Right atrium auricular region (tissue), 2 donors: ENCODE results near the gene RAMACL. TPM values are rescaled to one million over a fixed set of nuclear protein-coding genes. Genes with fewer than 3 reads are reported as not detected.
A peak's percentile ranks its signal among the peaks of the same experiment; 100 is the strongest.

ENCODE experiments used
- DNase-seq: peaks from one replicate; pipeline ENCODE4 v3.0.0-alpha.2; 2019; ENCODE audit warnings: low spot score
- H3K27ac ChIP-seq, 2 donors: fragments of 200-600 bp; sonication (generic); 1 replicate in 1 of 2; 2 replicates in 1 of 2; pipeline ENCODE4 v1.5.1; 2016 to 2019
- H3K27me3 ChIP-seq, 2 donors: fragments of 200-600 bp; sonication (generic); one replicate each; pipeline versions ENCODE4 v1.5.1 to v1.6.0; 2017 to 2019
- H3K36me3 ChIP-seq: fragments of 200-600 bp; sonication (generic); one replicate; pipeline ENCODE4 v1.5.1; 2016
- H3K4me1 ChIP-seq, 2 donors: fragments of 200-600 bp; sonication (generic); one replicate each; pipeline versions ENCODE4 v1.5.1 to v1.6.0; 2017 to 2019
- H3K4me3 ChIP-seq, 2 donors: fragments of 200-600 bp; sonication (generic); 1 replicate in 1 of 2; 2 replicates in 1 of 2; pipeline ENCODE4 v1.5.1; 2017 to 2019; ENCODE audit warnings: mild to moderate bottlenecking in 1 of 2, moderate library complexity in 1 of 2
- H3K9me3 ChIP-seq, 2 donors: fragments of 200-600 bp; sonication (generic); one replicate each; pipeline ENCODE4 v1.5.1; 2019
- total RNA-seq, 2 donors: library from RNA; depleted of rRNA; stranded (reverse); fragments of >200 nt; gene quantifications; one replicate each; pipeline ENCODE4 v1.1.0, GENCODE V29; 2016
- TF ChIP-seq, protein P1 (sequence below), 2 donors: fragments of 200-600 bp; sonication (generic); IDR thresholded peaks; one replicate each; pipeline ENCODE4 v1.5.1; 2019; ENCODE audit warnings: antibody characterized with exemption in 2 of 2

Gene RAMACL
- total RNA-seq, 2 donors from 2014 or later: 0.20 to 0.52 TPM

GRCh38 chr6:166579237-166579850, 7.1 kb downstream of the RAMACL start:
- H3K27me3 ChIP-seq: no peaks in the 10 kb centered on the region

GRCh38 chr6:166578536-166579236, 7.8 kb downstream of the RAMACL start:
- Histone ChIP-seq H3K9me3 (no peaks in the 10 kb centered on the region), H3K27ac (no peak overlapping the region), H3K4me1 (peaks cover 0 to 14% of the 10 kb centered on the region in 2 donors), H3K27me3 (no peaks in the 10 kb centered on the region), H3K4me3 (no peak overlapping the region), H3K36me3 (no peaks in the 10 kb centered on the region)
- DNase-seq: no peak
- TF ChIP-seq, protein P1, sequence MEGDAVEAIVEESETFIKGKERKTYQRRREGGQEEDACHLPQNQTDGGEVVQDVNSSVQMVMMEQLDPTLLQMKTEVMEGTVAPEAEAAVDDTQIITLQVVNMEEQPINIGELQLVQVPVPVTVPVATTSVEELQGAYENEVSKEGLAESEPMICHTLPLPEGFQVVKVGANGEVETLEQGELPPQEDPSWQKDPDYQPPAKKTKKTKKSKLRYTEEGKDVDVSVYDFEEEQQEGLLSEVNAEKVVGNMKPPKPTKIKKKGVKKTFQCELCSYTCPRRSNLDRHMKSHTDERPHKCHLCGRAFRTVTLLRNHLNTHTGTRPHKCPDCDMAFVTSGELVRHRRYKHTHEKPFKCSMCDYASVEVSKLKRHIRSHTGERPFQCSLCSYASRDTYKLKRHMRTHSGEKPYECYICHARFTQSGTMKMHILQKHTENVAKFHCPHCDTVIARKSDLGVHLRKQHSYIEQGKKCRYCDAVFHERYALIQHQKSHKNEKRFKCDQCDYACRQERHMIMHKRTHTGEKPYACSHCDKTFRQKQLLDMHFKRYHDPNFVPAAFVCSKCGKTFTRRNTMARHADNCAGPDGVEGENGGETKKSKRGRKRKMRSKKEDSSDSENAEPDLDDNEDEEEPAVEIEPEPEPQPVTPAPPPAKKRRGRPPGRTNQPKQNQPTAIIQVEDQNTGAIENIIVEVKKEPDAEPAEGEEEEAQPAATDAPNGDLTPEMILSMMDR (IDR thresholded peaks at IDR 0.05): no peak

More at GRCh38 chr6:166579237-166579850, 7.1 kb downstream of the RAMACL start:
- H3K4me1 ChIP-seq: peaks cover 0 to 21% of the 10 kb centered on the region in 2 donors
- no peaks in the 10 kb centered on the region for H3K9me3 ChIP-seq
- H3K27ac ChIP-seq: no peak overlapping the region
- TF ChIP-seq, protein P1 (IDR thresholded peaks at IDR 0.05): no peak
- DNase-seq: no peak
- H3K4me3 ChIP-seq: no peak overlapping the region
- no peaks in the 10 kb centered on the region for H3K36me3 ChIP-seq

GRCh38 chr6:166575205-166575604, 11.3 kb downstream of the RAMACL start:
- no peaks in the 10 kb centered on the region for H3K36me3 ChIP-seq
- H3K27me3 ChIP-seq: no peaks in the 10 kb centered on the region
- H3K9me3 ChIP-seq: no peaks in the 10 kb centered on the region
- TF ChIP-seq, protein P1 (IDR thresholded peaks at IDR 0.05): no peak
- peak overlapping the region; percentile 61 to 80 for H3K27ac ChIP-seq
- DNase-seq: no peak
- peaks cover 0 to 14% of the 10 kb centered on the region in 2 donors for H3K4me1 ChIP-seq
- no peak overlapping the region for H3K4me3 ChIP-seq

DNA sequence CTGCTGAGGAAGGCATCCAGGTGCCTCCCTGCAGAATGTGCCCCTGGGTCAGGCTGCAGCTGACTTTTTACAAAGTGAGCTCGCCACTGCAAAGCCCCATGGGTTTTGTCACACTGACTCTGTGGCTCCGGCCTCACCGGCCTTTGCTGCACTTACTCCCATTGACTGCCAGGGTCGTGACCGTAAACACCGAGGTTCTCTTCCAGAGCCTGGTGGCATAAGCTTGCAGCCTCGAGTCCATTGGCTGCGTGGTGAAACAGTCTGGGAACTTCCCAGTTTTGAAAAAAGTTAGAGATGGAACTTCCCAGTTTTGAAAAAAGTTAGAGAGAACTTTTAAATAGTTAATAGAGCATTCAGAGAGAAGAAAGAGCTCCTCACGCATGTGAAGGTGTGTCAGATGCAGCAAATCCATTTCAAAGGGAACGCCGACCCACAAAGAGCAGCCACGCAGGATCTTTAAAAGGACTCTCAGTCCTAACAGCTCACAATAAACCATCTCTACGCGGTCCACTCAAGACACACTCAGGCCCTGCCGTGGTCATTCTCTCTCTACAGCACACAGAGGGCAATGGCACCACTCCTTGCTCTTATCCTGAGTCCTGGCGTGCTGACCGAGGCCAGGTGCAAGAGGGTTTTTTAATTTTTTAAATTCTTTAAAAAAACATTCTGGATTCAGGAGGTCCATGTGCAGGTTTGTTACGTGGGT, 12.8 kb downstream of the RAMACL start:
- DNase-seq: no peak
- Histone ChIP-seq H3K9me3 (no peaks in the 10 kb centered on the region), H3K36me3 (no peaks in the 10 kb centered on the region), H3K4me1 (peaks cover 0 to 14% of the 10 kb centered on the region in 2 donors), H3K4me3 (no peak overlapping the region), H3K27ac (no peak overlapping the region), H3K27me3 (no peaks in the 10 kb centered on the region)
- TF ChIP-seq, protein P1 (IDR thresholded peaks at IDR 0.05): no peak

GRCh38 chr6:166572370-166573261, 13.9 kb downstream of the RAMACL start:
- Histone ChIP-seq H3K36me3 (no peaks in the 10 kb centered on the region), H3K27me3 (no peaks in the 10 kb centered on the region), H3K27ac (no peak overlapping the region), H3K4me1 (peaks cover 0 to 19% of the 10 kb centered on the region in 2 donors), H3K4me3 (no peak overlapping the region), H3K9me3 (no peaks in the 10 kb centered on the region)
- TF ChIP-seq, protein P1 (IDR thresholded peaks at IDR 0.05): no peak
- peak; percentile 58 for DNase-seq
